Fibroblast of skin of left biceps (primary cell): ENCODE measurements around the gene ZNF148.
A peak's percentile ranks its signal among the peaks of the same experiment; 100 is the strongest.

Experiments used
- DNase-seq, 2 experiments: peaks; one replicate each; pipeline ENCODE4 v3.0.0-alpha.2; 2013; ENCODE audit warnings: low read depth in 2 of 2

Gene ZNF148

DNA sequence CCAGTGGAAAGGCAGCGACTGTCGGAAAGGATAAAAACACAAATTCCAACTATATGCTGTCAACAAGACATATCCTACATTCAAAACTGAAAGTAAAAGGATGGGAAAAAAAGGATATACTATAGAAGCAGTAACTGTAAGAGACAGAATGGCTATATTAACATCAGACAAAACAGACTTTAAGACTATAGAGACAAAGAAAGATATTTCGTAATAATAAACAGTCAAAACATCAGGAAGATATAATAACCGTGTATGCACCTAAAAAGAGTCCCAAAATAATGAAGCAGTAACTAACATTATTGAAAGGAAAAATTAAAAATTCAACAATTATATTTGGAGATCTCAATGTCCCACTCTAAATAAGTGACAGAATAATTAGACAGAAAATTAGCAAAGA lies 48.2 kb downstream of the ZNF148 start:
- DNase-seq, result no peak

GRCh38 chr3:125325746-125326145 lies 49.4 kb downstream of the ZNF148 start:
- no peak for DNase-seq

GRCh38 chr3:125324341-125324740 lies 50.8 kb downstream of the ZNF148 start:
- peak in 1 of 2 experiments; percentile 8 for DNase-seq

- DNase-seq, result no peak
These were observed 52.2 kb downstream of the ZNF148 start for GRCh38 chr3:125322917-125323316.

- DNase-seq, result peak; percentile 78
These were observed 53.0 kb downstream of the ZNF148 start for GRCh38 chr3:125322166-125322565.

DNA sequence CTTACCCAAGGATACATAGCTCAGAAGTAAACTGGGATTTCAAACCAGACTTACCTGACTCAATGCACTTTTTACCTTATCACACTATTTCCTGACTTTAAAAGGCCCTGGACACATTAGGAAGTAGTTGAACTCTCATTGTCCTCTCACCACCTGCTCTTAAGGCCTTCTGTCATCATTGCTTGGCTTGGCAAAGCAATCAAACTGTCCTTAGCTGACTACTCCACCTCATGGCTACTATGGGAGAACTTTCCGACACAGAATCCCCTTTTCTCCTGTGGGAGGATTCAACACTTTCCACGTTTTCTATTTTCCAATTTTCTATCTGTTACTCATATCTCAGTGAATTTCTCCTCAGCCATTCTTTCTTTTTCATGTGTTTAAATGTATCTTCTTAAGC lies 55.4 kb downstream of the ZNF148 start:
- DNase-seq, result no peak

- no peak for DNase-seq
These were observed 56.3 kb downstream of the ZNF148 start for GRCh38 chr3:125318871-125319270.

- no peak for DNase-seq
These were observed 56.8 kb downstream of the ZNF148 start for GRCh38 chr3:125318167-125318865.

- no peak for DNase-seq
These were observed 57.4 kb downstream of the ZNF148 start for GRCh38 chr3:125317761-125318160.

GRCh38 chr3:125316949-125317348 lies 58.2 kb downstream of the ZNF148 start:
- DNase-seq, result no peak

GRCh38 chr3:125316246-125316645 lies 58.9 kb downstream of the ZNF148 start:
- no peak for DNase-seq

GRCh38 chr3:125313060-125313635 lies 62.0 kb downstream of the ZNF148 start:
- peak; percentile 16 to 18 for DNase-seq

- no peak for DNase-seq
These were observed 64.5 kb downstream of the ZNF148 start for GRCh38 chr3:125310623-125311081.

DNA sequence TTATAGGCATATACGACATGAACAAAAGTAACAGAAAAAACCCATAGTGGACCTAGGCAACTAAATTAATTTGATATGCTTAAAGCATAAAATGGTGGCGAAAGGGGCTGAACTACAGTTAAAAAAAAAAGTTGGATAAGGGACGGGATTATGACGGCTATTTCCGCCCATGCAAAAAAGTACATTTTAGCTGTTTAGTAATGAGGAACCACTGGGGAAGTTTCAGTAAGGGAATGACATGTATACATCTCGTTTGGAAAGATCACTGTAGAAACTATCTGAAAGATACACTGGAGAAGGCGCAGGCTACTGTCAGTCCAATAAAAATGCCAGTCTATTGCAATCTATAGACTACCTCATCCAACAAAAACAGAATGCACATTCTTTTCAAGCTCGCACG lies 65.6 kb downstream of the ZNF148 start:
- no peak for DNase-seq

DNA sequence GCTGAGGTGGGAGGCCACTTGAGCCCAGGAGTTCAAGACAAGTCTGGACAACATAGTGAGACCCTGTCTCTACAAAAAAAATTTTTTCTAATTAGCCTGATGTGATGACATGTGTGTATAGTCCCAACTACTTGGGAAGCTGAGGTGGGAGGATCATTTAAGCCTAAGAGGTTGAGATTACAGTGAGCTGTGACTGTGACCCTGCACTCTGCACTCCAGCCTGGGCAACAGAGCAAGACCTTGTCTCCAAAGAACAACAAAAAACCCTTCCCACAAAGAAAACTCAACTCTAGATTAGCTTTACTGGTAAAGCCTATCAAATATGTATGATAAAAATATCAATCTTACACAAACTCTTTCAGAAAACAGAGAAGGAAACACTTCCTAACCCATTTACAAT lies 68.5 kb downstream of the ZNF148 start:
- no peak for DNase-seq

DNA sequence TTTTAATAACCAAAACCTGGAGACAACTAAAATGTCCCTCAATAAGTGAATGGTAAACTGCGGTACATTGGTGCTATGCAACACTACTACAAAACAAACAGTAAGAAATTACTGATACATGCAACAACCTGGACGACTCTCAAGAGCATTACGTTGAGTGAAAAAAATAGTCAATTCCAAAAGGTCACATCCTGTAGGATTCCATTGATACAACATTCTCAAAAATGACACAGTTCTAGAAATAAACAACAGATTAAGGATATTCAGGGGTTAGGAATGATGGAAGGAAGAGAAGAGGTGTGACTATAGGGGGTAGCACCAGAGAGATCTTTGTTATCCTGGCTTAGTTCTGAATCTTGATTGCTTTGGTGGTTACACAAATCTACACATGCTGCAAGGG lies 72.2 kb downstream of the ZNF148 start:
- DNase-seq, result no peak

- DNase-seq, result peak; percentile 75 to 77
These were observed 74.7 kb downstream of the ZNF148 start for GRCh38 chr3:125300416-125300815.

DNA sequence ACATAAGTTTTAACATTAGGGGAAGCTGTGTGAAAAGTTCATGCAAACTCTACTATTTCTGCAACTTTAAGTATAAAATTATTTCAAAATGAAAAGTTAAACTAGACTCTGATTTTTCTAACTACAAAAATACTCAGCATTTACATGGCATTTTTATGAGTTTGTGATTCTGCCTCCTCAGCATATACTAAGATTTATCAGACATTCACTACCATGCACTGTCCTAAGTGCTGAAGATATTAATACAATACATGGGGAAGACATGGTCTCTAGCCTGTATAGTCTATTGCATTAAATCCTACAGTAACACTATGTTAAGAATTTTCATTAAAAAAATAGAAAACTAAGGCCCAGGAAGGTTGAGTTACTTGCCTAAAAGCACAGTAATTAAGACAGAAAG lies 80.7 kb downstream of the ZNF148 start:
- DNase-seq, result no peak

DNA sequence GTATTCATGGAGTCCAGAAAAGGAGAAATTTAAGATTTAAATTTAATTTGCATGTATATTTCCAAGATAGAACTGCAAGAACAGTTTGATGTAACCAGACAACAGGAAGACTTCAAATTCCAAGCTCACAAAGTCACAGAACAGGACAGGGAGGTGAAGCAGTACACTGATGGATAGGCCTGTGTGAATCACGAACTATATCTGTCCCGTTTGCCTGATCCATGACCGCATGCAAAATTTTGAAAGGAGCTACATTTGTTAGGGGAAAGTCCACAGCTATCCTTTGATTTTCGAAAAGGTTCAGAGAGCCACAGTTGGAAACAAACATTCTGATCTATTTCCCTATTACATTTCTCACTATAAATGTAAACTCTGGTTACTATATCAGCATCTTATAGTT lies 83.1 kb downstream of the ZNF148 start:
- no peak for DNase-seq

DNA sequence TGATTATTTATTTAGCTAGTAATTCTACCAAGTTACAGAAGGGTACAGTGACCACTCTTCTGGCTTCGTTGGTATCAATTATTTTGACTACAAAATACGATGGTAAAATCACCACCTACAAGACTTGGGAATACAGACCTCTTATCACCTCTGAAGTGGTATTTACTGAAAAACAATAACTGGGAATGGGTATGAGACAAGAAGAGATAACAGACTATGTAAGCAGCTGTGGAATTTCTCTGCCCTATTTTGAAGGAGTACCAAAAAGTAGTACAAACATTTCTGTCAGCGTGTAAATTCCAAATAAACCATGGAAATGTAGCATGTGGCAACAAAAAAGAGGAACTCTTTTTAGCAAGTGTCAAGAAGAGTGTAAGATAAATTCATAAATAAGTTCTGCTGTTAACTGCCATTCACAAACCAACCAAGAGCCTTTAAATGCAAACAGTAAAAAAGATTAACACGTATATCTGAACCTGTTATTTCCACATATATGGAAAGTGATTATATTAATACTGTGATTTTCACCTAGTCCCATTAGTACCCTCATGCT lies 85.6 kb downstream of the ZNF148 start:
- DNase-seq, result no peak

DNA sequence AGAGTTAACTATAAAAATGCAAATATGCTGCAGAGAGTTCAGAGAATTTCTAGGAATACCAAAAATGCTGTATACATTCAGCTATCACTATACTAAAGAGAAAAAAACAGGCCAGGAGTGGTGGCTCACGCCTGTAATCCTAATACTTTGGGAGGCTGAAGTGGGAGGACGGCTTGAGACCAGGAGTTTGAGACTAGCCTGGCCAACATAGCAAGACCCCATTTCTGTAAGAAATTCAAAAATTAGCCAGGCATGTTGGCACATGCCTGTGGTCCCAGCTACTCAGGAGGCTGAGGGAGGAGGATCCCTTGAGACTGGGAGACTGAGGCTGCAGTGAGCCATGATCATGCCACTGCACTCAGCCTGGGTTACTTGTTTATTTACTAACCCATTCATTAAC lies 87.9 kb downstream of the ZNF148 start:
- DNase-seq, result no peak

DNA sequence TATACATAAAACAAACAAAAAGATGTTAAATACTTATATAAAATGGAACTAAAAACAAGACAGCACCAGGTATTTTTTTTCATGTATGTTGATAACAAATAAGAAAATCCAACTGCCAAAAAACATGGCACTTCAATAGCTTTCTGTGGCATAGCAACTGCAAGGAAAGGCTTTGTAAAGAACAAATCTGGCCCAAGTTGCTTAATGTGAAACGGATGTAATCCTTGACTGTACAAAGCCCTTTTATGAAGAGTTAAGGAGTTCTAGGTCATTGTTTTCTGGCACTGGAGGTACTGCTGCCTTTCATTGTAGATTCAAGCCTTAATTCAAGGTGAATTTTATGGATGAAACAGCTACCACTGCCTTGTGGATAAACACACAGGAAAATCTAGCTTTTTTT lies 93.7 kb downstream of the ZNF148 start:
- no peak for DNase-seq

DNA sequence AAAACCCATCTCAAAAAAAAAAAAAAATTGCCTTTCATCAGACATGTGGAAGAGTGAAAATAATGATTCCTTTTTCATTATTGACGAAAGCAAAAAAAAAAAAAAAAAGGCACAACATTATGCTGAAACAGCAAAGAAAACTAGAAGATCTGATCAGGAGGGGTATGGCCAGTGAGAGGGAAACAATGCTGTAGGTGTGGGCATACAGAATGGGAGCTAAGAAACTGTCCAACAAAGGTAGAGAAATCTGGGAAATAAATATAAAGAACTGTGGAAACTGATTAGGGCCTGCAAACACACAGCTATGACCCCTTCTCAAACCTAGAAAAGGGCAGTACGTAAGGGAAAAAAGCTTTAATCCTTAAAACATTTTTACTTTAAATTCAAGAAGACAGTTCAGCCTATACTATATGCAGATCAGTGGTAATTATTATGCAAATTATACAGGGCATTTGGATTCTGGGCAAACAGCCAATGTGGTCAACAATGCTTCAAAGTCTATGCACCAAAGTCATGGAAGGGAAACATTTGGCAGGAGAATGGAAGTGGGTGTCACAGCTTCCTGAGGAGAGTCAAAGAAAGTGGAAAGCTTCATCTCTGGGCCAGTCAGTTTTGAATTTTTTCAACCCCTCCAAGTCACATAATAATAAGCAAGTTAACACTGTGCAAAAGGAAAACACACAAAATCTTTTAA lies 94.3 kb downstream of the ZNF148 start:
- DNase-seq, result peak; percentile 35 to 43
